ENCODE results near the gene NFIX. TPM values are rescaled to one million over a fixed set of nuclear protein-coding genes. Genes with fewer than 3 reads are reported as not detected.

Gene NFIX
- polyA plus RNA-seq, 1 donor (not counting 4 experiments of a cell fraction or from before 2014, with no cell fraction given), result 5.2 TPM

- H3K27ac ChIP-seq (ENCODE audit: control insufficient read depth, insufficient read depth, low read length), result no peak overlapping the region
- H3K4me2 ChIP-seq (ENCODE audit: control insufficient read depth, extremely low read depth, insufficient read depth, low read depth, low read length), result no peak overlapping the region
- H4K20me1 ChIP-seq (ENCODE audit: control insufficient read depth, extremely low read depth, insufficient read depth, low read length), result no peaks in the 10 kb centered on the region
- peaks cover 6 to 15% of the 10 kb centered on the region in 2 experiments for H3K36me3 ChIP-seq (ENCODE audit: control insufficient read depth in 2 of 2, extremely low read depth in 1 of 2, insufficient read depth in 2 of 2, low read length in 2 of 2)
- no peak for TF ChIP-seq CTCF (optimal IDR thresholded peaks at IDR 0.05 in 1 of 3, IDR thresholded peaks at IDR 0.05 in 1 of 3, conservative IDR thresholded peaks at IDR 0.05 in 1 of 3; ENCODE audit: extremely low read depth in 1 of 3, insufficient read depth in 2 of 3, low read length in 3 of 3)
- TF ChIP-seq EZH2 (IDR thresholded peaks at IDR 0.05; ENCODE audit: low read length), result no peak
- no peaks in the 10 kb centered on the region for H3K9me1 ChIP-seq (ENCODE audit: control insufficient read depth, extremely low read depth, insufficient read depth, low read length)
- dilution Hi-C loops (cut with MboI; ENCODE audit: extremely low pct_ligation_motif_present, low sequenced_read_pairs), result no loop called here
- H2AFZ ChIP-seq (ENCODE audit: control insufficient read depth, low read length), result no peak overlapping the region
- H3K79me2 ChIP-seq (ENCODE audit: control insufficient read depth, insufficient read depth, low read length), result peaks cover 13% of the 10 kb centered on the region
- DNase-seq (ENCODE audit: low read depth, low spot score) (no peak), FAIRE-seq (no peak)
- no peaks in the 10 kb centered on the region for H3K4me1 ChIP-seq (ENCODE audit: control insufficient read depth, extremely low read depth, insufficient read depth, low read length)
- H3K9me3 ChIP-seq (ENCODE audit: control insufficient read depth, low read depth, low read length), result no peaks in the 10 kb centered on the region
- H3K9ac ChIP-seq (ENCODE audit: control insufficient read depth, extremely low read depth, insufficient read depth, low read length), result no peak overlapping the region
- no peaks in the 10 kb centered on the region for H3K27me3 ChIP-seq (ENCODE audit: control insufficient read depth, extremely low read depth, insufficient read depth, low read length)
- H3K4me3 ChIP-seq (ENCODE audit: control insufficient read depth in 2 of 3, extremely low read depth in 1 of 3, insufficient read depth in 2 of 3, low read depth in 1 of 3, low read length in 3 of 3), result no peak overlapping the region
These were observed 74.4 kb downstream of the NFIX start for GRCh38 chr19:13069415-13070359.

- Histone ChIP-seq H3K4me3 (ENCODE audit: control insufficient read depth in 2 of 3, extremely low read depth in 1 of 3, insufficient read depth in 2 of 3, low read depth in 1 of 3, low read length in 3 of 3) (no peak overlapping the region), H3K27me3 (ENCODE audit: control insufficient read depth, extremely low read depth, insufficient read depth, low read length) (no peaks in the 10 kb centered on the region), H3K4me1 (ENCODE audit: control insufficient read depth, extremely low read depth, insufficient read depth, low read length) (no peaks in the 10 kb centered on the region), H3K9ac (ENCODE audit: control insufficient read depth, extremely low read depth, insufficient read depth, low read length) (no peak overlapping the region), H3K27ac (ENCODE audit: control insufficient read depth, insufficient read depth, low read length) (no peak overlapping the region), H2AFZ (ENCODE audit: control insufficient read depth, low read length) (no peak overlapping the region), H3K4me2 (ENCODE audit: control insufficient read depth, extremely low read depth, insufficient read depth, low read depth, low read length) (no peak overlapping the region), H3K36me3 (ENCODE audit: control insufficient read depth in 2 of 2, extremely low read depth in 1 of 2, insufficient read depth in 2 of 2, low read length in 2 of 2) (peaks cover 6 to 19% of the 10 kb centered on the region in 2 experiments), H3K9me3 (ENCODE audit: control insufficient read depth, low read depth, low read length) (no peaks in the 10 kb centered on the region), H3K9me1 (ENCODE audit: control insufficient read depth, extremely low read depth, insufficient read depth, low read length) (no peaks in the 10 kb centered on the region), H3K79me2 (ENCODE audit: control insufficient read depth, insufficient read depth, low read length) (peaks cover 9% of the 10 kb centered on the region), H4K20me1 (ENCODE audit: control insufficient read depth, extremely low read depth, insufficient read depth, low read length) (no peaks in the 10 kb centered on the region)
- TF ChIP-seq CTCF (optimal IDR thresholded peaks at IDR 0.05 in 1 of 3, IDR thresholded peaks at IDR 0.05 in 1 of 3, conservative IDR thresholded peaks at IDR 0.05 in 1 of 3; ENCODE audit: extremely low read depth in 1 of 3, insufficient read depth in 2 of 3, low read length in 3 of 3), result no peak
- no peak for TF ChIP-seq EZH2 (IDR thresholded peaks at IDR 0.05; ENCODE audit: low read length)
- dilution Hi-C loops (cut with MboI; ENCODE audit: extremely low pct_ligation_motif_present, low sequenced_read_pairs), result no loop called here
- no peak for FAIRE-seq
- no peak for DNase-seq (ENCODE audit: low read depth, low spot score)
These were observed 75.3 kb downstream of the NFIX start for GRCh38 chr19:13070425-13071140.
